Measurements from ENCODE around the gene ARFGAP2.

ARFGAP2 gene

DNA sequence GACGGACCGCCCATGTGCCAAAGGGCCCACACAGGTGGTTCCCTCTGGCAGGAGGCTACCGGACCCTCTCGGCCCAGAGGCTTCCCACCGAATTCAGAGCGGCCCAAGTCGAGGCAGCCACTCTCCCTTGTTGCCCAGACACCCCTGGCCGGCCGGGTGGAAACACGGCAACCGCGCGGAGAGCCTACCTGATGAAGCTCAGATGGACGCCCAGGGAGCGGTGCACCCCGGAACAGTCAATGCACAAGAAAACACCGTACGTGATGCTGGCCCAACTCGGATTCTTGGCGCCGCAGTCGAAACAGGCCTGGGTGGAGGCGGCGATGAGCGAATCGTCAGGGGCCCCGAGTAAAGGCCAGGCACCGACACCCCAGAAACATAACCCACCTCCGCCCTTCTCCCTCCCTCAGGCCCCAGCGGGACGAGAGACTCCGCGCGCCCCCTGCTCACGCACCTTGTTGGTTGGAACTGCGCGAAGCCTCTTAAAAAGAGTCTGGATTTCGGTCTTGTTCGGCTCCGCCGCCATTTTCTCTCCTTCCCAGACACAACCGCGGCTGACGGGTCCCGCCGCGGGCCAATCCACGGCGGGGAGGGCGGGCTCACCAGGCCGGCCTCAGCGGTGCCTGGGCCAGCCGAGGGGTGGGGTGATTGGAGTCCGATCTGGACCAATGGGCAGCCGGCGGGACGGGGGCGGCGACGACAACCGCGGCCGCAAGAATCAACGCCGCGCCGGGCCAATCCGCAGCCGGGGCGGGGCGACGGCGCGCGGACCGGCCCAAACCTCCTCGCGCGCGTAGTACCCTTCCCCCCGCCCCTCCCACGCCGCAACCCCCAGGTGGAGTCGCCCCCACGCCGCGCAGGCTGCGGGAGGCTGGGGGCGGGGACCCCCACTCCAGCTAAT lies at the start of gene ARFGAP2:
Gene ARFGAP2 (minus strand): TSS at position 552 of the 901 bp plus-strand sequence. CDS start 26 bp downstream, at position 526.
- H3K9ac ChIP-seq (ENCODE audit: low read length in 5 of 5) = peak within 1 kb of the TSS; percentile 94 to 100 (median 99)
- H3K27me3 ChIP-seq (ENCODE audit: control insufficient read depth in 5 of 5, insufficient read depth in 4 of 5, low read length in 5 of 5) = no peaks in the 10 kb centered on the region
- H3K9me3 ChIP-seq (ENCODE audit: control insufficient read depth in 5 of 5, low read length in 5 of 5) = no peaks in the 10 kb centered on the region
- peaks cover 11 to 41% (median 39%) of the 10 kb centered on the region in 5 donors for H3K4me1 ChIP-seq (ENCODE audit: control insufficient read depth in 5 of 5, insufficient read depth in 5 of 5, low read length in 5 of 5)
- peak within 1 kb of the TSS; percentile 99 for H3K27ac ChIP-seq (ENCODE audit: low read depth, low read length)
- peaks cover 3 to 37% (median 30%) of the 10 kb centered on the region in 5 donors for H3K36me3 ChIP-seq (ENCODE audit: control insufficient read depth in 5 of 5, insufficient read depth in 5 of 5, low read length in 5 of 5)
- H3K4me3 ChIP-seq (ENCODE audit: low read depth in 1 of 5, low read length in 5 of 5) = peak within 1 kb of the TSS; percentile 87 to 98 (median 97)

DNA sequence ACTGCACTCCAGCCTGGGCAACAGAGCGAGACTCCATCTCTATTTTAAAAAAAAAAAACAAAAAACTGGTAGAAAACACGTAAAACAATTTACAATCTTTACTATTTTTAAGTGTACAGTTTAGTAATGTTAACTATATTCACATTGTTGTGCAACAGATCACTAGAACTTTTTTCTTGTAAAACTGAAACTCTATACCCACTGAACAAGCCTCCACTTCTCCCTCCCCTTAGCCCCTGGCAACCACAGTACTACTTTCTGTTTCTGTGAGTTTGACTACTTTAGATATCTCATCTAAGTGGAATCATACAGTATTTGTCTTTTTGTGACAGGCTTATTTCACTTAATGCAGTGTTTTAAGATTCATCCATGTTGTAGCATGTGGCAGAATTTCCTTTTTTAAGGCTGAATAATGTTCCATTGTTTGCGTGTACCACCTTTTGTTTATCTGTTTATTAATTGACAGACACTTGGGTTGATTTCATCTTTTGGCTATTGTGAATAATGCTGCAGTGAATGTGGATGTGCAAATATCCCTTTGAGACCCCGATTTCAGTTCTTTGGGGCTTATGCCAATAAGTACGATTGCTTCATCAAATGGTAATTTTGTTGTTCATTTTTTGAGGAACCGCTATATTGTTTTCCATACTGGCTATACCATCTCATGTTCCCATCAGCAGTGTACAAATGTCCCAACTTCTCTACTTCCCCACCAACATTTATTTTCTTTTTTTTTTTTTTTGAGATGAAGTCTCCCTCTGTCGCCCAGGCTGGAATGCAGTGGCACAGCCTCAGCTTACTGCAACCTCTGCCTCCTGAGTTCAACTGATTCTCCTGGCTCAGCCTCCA lies 49.1 kb upstream of the ARFGAP2 start:
- no peaks in the 10 kb centered on the region for H3K9me3 ChIP-seq (ENCODE audit: control insufficient read depth in 5 of 5, low read length in 5 of 5)
- peaks cover 0 to under 1% (median 0%) of the 10 kb centered on the region in 5 donors for H3K4me1 ChIP-seq (ENCODE audit: control insufficient read depth in 5 of 5, insufficient read depth in 5 of 5, low read length in 5 of 5)
- no peak overlapping the region for H3K4me3 ChIP-seq (ENCODE audit: low read depth in 1 of 5, low read length in 5 of 5)
- H3K27me3 ChIP-seq (ENCODE audit: control insufficient read depth in 5 of 5, insufficient read depth in 4 of 5, low read length in 5 of 5) = no peaks in the 10 kb centered on the region
- no peak overlapping the region for H3K27ac ChIP-seq (ENCODE audit: low read depth, low read length)
- H3K36me3 ChIP-seq (ENCODE audit: control insufficient read depth in 5 of 5, insufficient read depth in 5 of 5, low read length in 5 of 5) = peaks cover 2 to 18% (median 9%) of the 10 kb centered on the region in 5 donors
- no peak overlapping the region for H3K9ac ChIP-seq (ENCODE audit: low read length in 5 of 5)

DNA sequence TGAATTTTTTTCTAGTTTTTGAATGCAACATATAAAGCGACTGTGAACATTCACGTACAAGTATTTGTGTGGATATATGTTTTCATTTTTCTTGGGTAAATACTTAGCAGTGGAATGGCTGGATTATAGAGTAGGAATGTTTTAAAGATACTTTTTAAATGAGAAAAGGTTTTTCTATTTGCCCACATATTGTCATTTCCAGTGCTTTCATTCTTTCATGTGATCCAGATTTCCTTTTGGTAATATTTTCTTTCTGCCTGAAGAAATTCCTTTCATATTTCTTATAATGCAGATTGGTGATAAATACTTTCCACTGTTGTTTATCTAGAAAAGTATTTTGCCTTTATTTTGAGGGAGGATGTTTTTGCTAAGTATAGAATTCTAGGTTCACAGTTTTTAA lies 46.0 kb upstream of the ARFGAP2 start:
- H3K36me3 ChIP-seq (ENCODE audit: control insufficient read depth in 5 of 5, insufficient read depth in 5 of 5, low read length in 5 of 5) = peaks cover 7 to 31% (median 16%) of the 10 kb centered on the region in 5 donors
- no peak overlapping the region for H3K27ac ChIP-seq (ENCODE audit: low read depth, low read length)
- H3K9ac ChIP-seq (ENCODE audit: low read length in 5 of 5) = no peak overlapping the region
- no peaks in the 10 kb centered on the region for H3K27me3 ChIP-seq (ENCODE audit: control insufficient read depth in 5 of 5, insufficient read depth in 4 of 5, low read length in 5 of 5)
- no peaks in the 10 kb centered on the region for H3K9me3 ChIP-seq (ENCODE audit: control insufficient read depth in 5 of 5, low read length in 5 of 5)
- H3K4me3 ChIP-seq (ENCODE audit: low read depth in 1 of 5, low read length in 5 of 5) = no peak overlapping the region
- H3K4me1 ChIP-seq (ENCODE audit: control insufficient read depth in 5 of 5, insufficient read depth in 5 of 5, low read length in 5 of 5) = peaks cover 0 to 6% (median 0%) of the 10 kb centered on the region in 5 donors

DNA sequence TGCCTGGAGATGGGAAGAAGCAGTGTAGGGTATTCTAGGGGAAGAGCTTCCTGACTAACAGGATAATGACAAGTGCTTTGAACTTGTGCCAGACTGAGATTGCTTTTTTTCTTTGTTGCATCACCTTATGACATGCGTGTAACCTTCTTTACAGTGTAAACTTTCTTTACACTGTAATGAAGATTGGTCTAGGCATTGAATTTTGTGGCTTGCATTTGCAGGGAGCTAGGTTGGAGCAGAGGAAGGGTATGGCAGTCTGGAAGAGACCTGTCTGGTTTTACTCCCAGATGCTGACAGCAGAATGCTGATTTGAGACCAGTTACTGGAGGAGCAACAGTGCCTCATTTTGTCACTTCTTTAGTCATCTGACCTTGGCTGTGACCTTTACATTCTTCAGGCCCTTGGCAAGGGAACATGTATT lies 43.7 kb upstream of the ARFGAP2 start:
- no peak overlapping the region for H3K9ac ChIP-seq (ENCODE audit: low read length in 5 of 5)
- H3K9me3 ChIP-seq (ENCODE audit: control insufficient read depth in 5 of 5, low read length in 5 of 5) = no peaks in the 10 kb centered on the region
- H3K4me1 ChIP-seq (ENCODE audit: control insufficient read depth in 5 of 5, insufficient read depth in 5 of 5, low read length in 5 of 5) = peaks cover 7 to 26% (median 16%) of the 10 kb centered on the region in 5 donors
- H3K4me3 ChIP-seq (ENCODE audit: low read depth in 1 of 5, low read length in 5 of 5) = no peak overlapping the region
- peaks cover 6 to 29% (median 16%) of the 10 kb centered on the region in 5 donors for H3K36me3 ChIP-seq (ENCODE audit: control insufficient read depth in 5 of 5, insufficient read depth in 5 of 5, low read length in 5 of 5)
- H3K27ac ChIP-seq (ENCODE audit: low read depth, low read length) = no peak overlapping the region
- no peaks in the 10 kb centered on the region for H3K27me3 ChIP-seq (ENCODE audit: control insufficient read depth in 5 of 5, insufficient read depth in 4 of 5, low read length in 5 of 5)

DNA sequence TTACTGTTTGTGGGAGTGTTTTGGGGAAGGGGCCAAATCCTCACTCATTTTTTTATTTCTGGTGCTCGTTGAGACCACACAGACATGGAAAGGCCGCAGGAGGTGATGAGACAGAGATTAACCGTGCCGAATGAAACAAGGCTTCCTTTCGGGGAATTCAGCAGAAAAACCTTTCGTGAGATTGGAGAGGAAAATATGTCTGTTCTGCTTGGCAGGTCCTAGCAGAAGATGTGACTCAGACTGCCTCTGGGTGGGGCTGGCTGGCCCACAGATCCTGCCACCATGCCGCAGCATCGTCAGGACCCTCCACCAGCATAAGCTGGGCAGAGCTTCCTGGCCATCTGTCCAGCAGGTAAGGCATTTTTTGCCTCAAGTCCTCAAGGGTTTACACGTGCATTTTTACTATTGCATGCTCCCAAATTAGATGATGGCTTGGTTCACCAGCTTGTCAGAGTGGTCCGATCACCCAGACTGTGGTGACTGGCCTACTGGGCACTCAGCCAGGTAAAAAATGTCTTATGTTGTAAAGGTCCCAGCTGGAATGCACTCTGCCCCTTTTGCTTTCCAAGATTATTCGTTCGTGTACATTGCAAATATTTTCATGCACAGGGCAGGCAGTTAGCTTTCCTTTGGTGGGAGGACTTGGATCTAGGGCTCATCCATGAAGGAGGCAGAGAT lies 39.6 kb upstream of the ARFGAP2 start:
- Histone ChIP-seq H3K4me1 (ENCODE audit: control insufficient read depth in 5 of 5, insufficient read depth in 5 of 5, low read length in 5 of 5) (peaks cover 7 to 32% (median 22%) of the 10 kb centered on the region in 5 donors), H3K27me3 (ENCODE audit: control insufficient read depth in 5 of 5, insufficient read depth in 4 of 5, low read length in 5 of 5) (no peaks in the 10 kb centered on the region), H3K9me3 (ENCODE audit: control insufficient read depth in 5 of 5, low read length in 5 of 5) (no peaks in the 10 kb centered on the region), H3K9ac (ENCODE audit: low read length in 5 of 5) (peak overlapping the region in 4 of 5 donors; percentile 83 to 88 (median 84)), H3K4me3 (ENCODE audit: low read depth in 1 of 5, low read length in 5 of 5) (peak overlapping the region; percentile 62 to 89 (median 83)), H3K36me3 (ENCODE audit: control insufficient read depth in 5 of 5, insufficient read depth in 5 of 5, low read length in 5 of 5) (peaks cover 0 to 21% (median 13%) of the 10 kb centered on the region in 5 donors), H3K27ac (ENCODE audit: low read depth, low read length) (peak overlapping the region; percentile 90)

DNA sequence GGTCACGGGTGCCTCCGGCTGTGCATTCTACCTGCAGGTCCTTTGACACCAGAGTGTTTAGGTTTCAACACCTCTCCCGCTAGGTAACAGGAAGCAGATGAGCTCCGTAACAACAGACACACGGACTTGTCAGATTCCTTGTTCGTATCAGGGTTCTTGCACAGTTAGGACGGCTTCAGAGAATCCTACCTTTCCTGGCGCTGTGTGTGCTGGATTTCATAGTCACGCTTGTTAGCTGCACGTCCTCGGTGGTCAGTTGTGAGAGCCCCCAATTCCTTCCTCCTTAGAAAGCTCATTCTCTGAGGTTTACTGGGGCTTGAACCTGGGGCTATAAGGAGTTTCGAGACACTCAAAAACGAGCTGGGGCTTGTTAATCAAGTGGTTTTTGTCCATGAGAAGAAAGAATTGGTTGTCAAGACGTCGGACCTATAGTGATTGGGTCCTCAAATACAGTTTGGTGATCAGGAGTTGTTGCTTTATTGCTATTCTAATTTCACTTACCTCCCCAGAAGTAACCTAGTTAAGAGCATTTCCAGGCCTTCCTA lies 38.8 kb upstream of the ARFGAP2 start:
- Histone ChIP-seq H3K36me3 (ENCODE audit: control insufficient read depth in 5 of 5, insufficient read depth in 5 of 5, low read length in 5 of 5) (peaks cover 0 to 17% (median 11%) of the 10 kb centered on the region in 5 donors), H3K27me3 (ENCODE audit: control insufficient read depth in 5 of 5, insufficient read depth in 4 of 5, low read length in 5 of 5) (no peaks in the 10 kb centered on the region), H3K4me3 (ENCODE audit: low read depth in 1 of 5, low read length in 5 of 5) (peak overlapping the region; percentile 62 to 89 (median 83)), H3K9me3 (ENCODE audit: control insufficient read depth in 5 of 5, low read length in 5 of 5) (no peaks in the 10 kb centered on the region), H3K4me1 (ENCODE audit: control insufficient read depth in 5 of 5, insufficient read depth in 5 of 5, low read length in 5 of 5) (peaks cover 7 to 28% (median 22%) of the 10 kb centered on the region in 5 donors), H3K9ac (ENCODE audit: low read length in 5 of 5) (peak overlapping the region; percentile 63 to 88 (median 84)), H3K27ac (ENCODE audit: low read depth, low read length) (peak overlapping the region; percentile 90)

DNA sequence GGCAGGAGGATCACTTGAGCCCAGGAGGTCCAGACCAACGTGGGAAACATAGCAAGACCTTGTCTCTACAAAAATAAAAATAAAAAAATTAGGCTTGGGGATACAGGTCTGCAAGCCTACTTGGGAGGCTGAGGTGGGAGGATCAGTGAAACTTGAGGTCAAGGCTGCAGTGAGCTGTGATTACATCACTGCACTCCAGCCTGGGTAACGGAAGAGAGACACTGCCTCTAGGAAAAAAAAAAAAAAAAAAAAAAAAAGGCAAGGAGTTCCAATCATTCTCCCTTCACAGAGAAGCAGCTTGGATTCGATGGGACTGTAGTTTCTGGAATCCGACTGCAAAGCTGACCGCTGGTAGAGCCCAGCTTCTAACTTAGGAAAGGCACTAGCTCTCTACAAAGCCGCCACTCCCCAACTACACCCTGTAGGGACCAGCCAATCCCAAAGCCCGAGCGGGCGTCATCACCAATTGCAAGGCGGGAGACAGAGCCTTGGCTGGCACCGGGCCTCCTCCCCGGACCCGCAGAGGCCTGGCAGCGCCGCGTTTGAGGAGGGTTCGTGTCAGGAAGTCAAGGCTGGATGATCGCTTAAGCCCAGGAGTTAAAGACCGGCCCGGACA lies 37.4 kb upstream of the ARFGAP2 start:
- no peaks in the 10 kb centered on the region for H3K27me3 ChIP-seq (ENCODE audit: control insufficient read depth in 5 of 5, insufficient read depth in 4 of 5, low read length in 5 of 5)
- H3K9ac ChIP-seq (ENCODE audit: low read length in 5 of 5) = peak overlapping the region in 4 of 5 donors; percentile 71 to 85 (median 82)
- H3K27ac ChIP-seq (ENCODE audit: low read depth, low read length) = peak overlapping the region; percentile 90
- H3K4me3 ChIP-seq (ENCODE audit: low read depth in 1 of 5, low read length in 5 of 5) = peak overlapping the region; percentile 62 to 89 (median 85)
- peaks cover 0 to 8% (median 5%) of the 10 kb centered on the region in 5 donors for H3K36me3 ChIP-seq (ENCODE audit: control insufficient read depth in 5 of 5, insufficient read depth in 5 of 5, low read length in 5 of 5)
- peaks cover 7 to 25% (median 22%) of the 10 kb centered on the region in 5 donors for H3K4me1 ChIP-seq (ENCODE audit: control insufficient read depth in 5 of 5, insufficient read depth in 5 of 5, low read length in 5 of 5)
- peaks cover 0 to 3% (median 0%) of the 10 kb centered on the region in 5 donors for H3K9me3 ChIP-seq (ENCODE audit: control insufficient read depth in 5 of 5, low read length in 5 of 5)

DNA sequence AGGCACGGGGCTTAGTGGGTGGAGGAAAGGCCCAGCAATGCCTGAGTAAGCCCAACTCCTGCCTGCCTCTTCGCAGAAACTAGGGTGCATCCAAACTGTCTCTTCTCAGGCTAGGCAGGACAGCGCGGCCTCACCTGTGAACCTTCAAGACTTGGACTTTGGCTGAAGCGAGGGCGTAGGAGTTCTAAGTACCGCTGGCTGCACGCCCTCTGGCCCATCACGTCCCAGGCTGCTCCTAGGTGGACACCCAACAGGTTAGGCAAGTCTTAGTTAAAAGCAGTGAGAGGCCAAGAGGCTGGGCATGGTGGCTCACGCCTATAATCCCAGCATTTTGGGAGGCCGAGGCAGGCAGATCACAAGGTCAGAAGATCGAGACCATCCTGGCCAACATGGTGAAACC lies 36.3 kb upstream of the ARFGAP2 start:
- Histone ChIP-seq H3K27me3 (ENCODE audit: control insufficient read depth in 5 of 5, insufficient read depth in 4 of 5, low read length in 5 of 5) (no peaks in the 10 kb centered on the region), H3K27ac (ENCODE audit: low read depth, low read length) (no peak overlapping the region), H3K4me1 (ENCODE audit: control insufficient read depth in 5 of 5, insufficient read depth in 5 of 5, low read length in 5 of 5) (peaks cover 7 to 25% (median 22%) of the 10 kb centered on the region in 5 donors), H3K9ac (ENCODE audit: low read length in 5 of 5) (no peak overlapping the region), H3K9me3 (ENCODE audit: control insufficient read depth in 5 of 5, low read length in 5 of 5) (peaks cover 0 to 3% (median 0%) of the 10 kb centered on the region in 5 donors), H3K36me3 (ENCODE audit: control insufficient read depth in 5 of 5, insufficient read depth in 5 of 5, low read length in 5 of 5) (peaks cover 0 to 2% (median under 1%) of the 10 kb centered on the region in 5 donors), H3K4me3 (ENCODE audit: low read depth in 1 of 5, low read length in 5 of 5) (no peak overlapping the region)

DNA sequence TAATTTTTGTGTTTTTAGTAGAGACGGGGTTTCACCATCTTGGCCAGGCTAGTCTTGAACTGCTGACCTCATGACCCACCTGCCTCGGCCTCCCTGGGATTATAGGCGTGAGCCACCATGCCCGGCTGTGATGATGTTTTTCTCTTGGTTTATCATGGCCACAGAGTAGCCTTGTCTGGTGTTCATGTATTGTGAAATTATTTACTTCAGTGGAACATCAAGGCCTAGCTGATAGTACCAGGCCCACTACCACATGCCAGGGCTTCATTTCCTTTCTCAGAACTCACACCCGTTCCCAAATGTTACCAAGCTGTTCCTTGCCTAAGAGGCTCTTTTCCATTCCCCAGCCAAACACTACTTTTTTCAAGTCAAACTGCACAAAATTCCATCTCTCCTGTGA lies 31.9 kb upstream of the ARFGAP2 start:
- Histone ChIP-seq H3K27me3 (ENCODE audit: control insufficient read depth in 5 of 5, insufficient read depth in 4 of 5, low read length in 5 of 5) (no peaks in the 10 kb centered on the region), H3K4me3 (ENCODE audit: low read depth in 1 of 5, low read length in 5 of 5) (no peak overlapping the region), H3K9ac (ENCODE audit: low read length in 5 of 5) (no peak overlapping the region), H3K9me3 (ENCODE audit: control insufficient read depth in 5 of 5, low read length in 5 of 5) (peaks cover 0 to 3% (median 0%) of the 10 kb centered on the region in 5 donors), H3K4me1 (ENCODE audit: control insufficient read depth in 5 of 5, insufficient read depth in 5 of 5, low read length in 5 of 5) (peaks cover 0 to 9% (median 0%) of the 10 kb centered on the region in 5 donors), H3K27ac (ENCODE audit: low read depth, low read length) (no peak overlapping the region), H3K36me3 (ENCODE audit: control insufficient read depth in 5 of 5, insufficient read depth in 5 of 5, low read length in 5 of 5) (no peaks in the 10 kb centered on the region)

Data from subcutaneous abdominal adipose tissue (tissue), 5 donors.